GM12878 (cell line): Measurements from ENCODE around the gene MAST2. TPM values are rescaled to one million over a fixed set of nuclear protein-coding genes. Genes with fewer than 3 reads are reported as not detected.

ENCODE experiments used
- ASH2L ChIP-seq: fragments of 300-600, 200-600 bp; sonication (generic); IDR thresholded peaks from 2 replicates; pipeline ENCODE4 v1.6.1; 2017; ENCODE audit warnings: low read depth, mild to moderate bottlenecking, borderline replicate concordance
- CBX3 ChIP-seq: fragments of 200-600 bp; sonication (generic); IDR thresholded peaks from 2 replicates; pipeline ENCODE4 v1.6.1; 2016; ENCODE audit warnings: low read depth, borderline replicate concordance
- CHD1 ChIP-seq: IDR thresholded peaks from 2 replicates; pipeline ENCODE4 v1.6.1; 2012; ENCODE audit warnings: low read depth, low read length, improper control_type of control experiment
- CHD2 ChIP-seq: IDR thresholded peaks from 2 replicates; pipeline ENCODE4 v1.6.1; 2011; ENCODE audit warnings: low read depth, low read length, improper control_type of control experiment, borderline replicate concordance
- FOXK2 ChIP-seq: fragments of 450-650 bp; IDR thresholded peaks from 2 replicates; pipeline ENCODE4 v1.6.1; 2017; ENCODE audit warnings: mild to moderate bottlenecking, moderate library complexity
- GATAD2B ChIP-seq: fragments of 450-650 bp; conservative IDR thresholded peaks from 2 replicates; pipeline ENCODE4 v1.6.1; 2017; ENCODE audit warnings: low read depth, mild to moderate bottlenecking, moderate library complexity
- IRF4 ChIP-seq: IDR thresholded peaks from 2 replicates; pipeline ENCODE4 v1.6.1; 2011; ENCODE audit warnings: low read depth, low read length
- IRF5 ChIP-seq: fragments of 450-650 bp; IDR thresholded peaks from 2 replicates; pipeline ENCODE4 v1.6.1; 2017; ENCODE audit warnings: borderline replicate concordance
- JUND ChIP-seq: IDR thresholded peaks from 2 replicates; pipeline ENCODE4 v1.6.1; 2012; ENCODE audit warnings: low read depth, mild to moderate bottlenecking, low read length, improper control_type of control experiment, moderate library complexity
- KAT2A ChIP-seq: conservative IDR thresholded peaks from 2 replicates; pipeline ENCODE4 v1.6.1; 2011; ENCODE audit warnings: low read depth, low read length; ENCODE audit not compliant: control insufficient read depth
- MEF2B ChIP-seq: fragments of 450-650 bp; IDR thresholded peaks from 2 replicates; pipeline ENCODE4 v1.6.1; 2018; ENCODE audit warnings: mild to moderate bottlenecking, moderate library complexity; ENCODE audit not compliant: partially characterized antibody, poor library complexity, severe bottlenecking
- MTA3 ChIP-seq: IDR thresholded peaks from 2 replicates; pipeline ENCODE4 v1.6.1; 2012; ENCODE audit warnings: low read length, inconsistent platforms, borderline replicate concordance
- MYC ChIP-seq: IDR thresholded peaks from 2 replicates; pipeline ENCODE4 v1.6.1; 2011; ENCODE audit warnings: mild to moderate bottlenecking, low read length, moderate library complexity, inconsistent platforms; ENCODE audit not compliant: insufficient read depth, insufficient replicate concordance, insufficient read length, severe bottlenecking
- NFIC ChIP-seq: IDR thresholded peaks from 2 replicates; pipeline ENCODE4 v1.6.1; 2012; ENCODE audit warnings: low read depth, mild to moderate bottlenecking, inconsistent platforms, low read length, moderate library complexity
- POU2F2 ChIP-seq: IDR thresholded peaks from 3 replicates; pipeline ENCODE4 v1.6.1; 2011; ENCODE audit warnings: low read depth, mild to moderate bottlenecking, low read length, borderline replicate concordance
- PRDM15 ChIP-seq: fragments of 450-650 bp; formaldehyde crosslinking; IDR thresholded peaks from 2 replicates; pipeline ENCODE4 v1.4.0; 2020; ENCODE audit warnings: mild to moderate bottlenecking, moderate library complexity
- RCOR1 ChIP-seq: conservative IDR thresholded peaks from 2 replicates; pipeline ENCODE4 v1.6.1; 2012; ENCODE audit warnings: low read depth, low read length, improper control_type of control experiment
- RUNX3 ChIP-seq: IDR thresholded peaks from 2 replicates; pipeline ENCODE4 v1.6.1; 2012; ENCODE audit warnings: low read length, inconsistent platforms
- SMC3 ChIP-seq: IDR thresholded peaks from 2 replicates; pipeline ENCODE4 v1.6.1; 2011; ENCODE audit warnings: low read length, improper control_type of control experiment, borderline replicate concordance
- USF2 ChIP-seq: IDR thresholded peaks from 2 replicates; pipeline ENCODE4 v1.6.1; 2011; ENCODE audit warnings: low read depth, low read length, improper control_type of control experiment, borderline replicate concordance
- ZBED1 ChIP-seq: IDR thresholded peaks from 2 replicates; pipeline ENCODE4 v1.6.1; 2016; ENCODE audit warnings: borderline replicate concordance
- ZZZ3 ChIP-seq: IDR thresholded peaks from 2 replicates; pipeline ENCODE4 v1.6.1; 2011; ENCODE audit warnings: low read depth; ENCODE audit not compliant: control insufficient read depth, insufficient read length
- polyA plus RNA-seq, 11 experiments: library from polyadenylated mRNA; depleted of rRNA in 4 of 11; unstranded in 6 of 11; stranded (reverse) in 5 of 11; fragments of >200 nt; fragmentation: Nextera tagmentation in 4 of 11; fragmentation: Illumina TruSeq in 1 of 11; extraction: Ambion mirVana in 4 of 11; extraction: Trizol in 1 of 11; gene quantifications; 1 replicate in 1 of 11; 2 replicates in 10 of 11; pipeline versions ENCODE4 v1.2.1 to v1.2.3, GENCODE V29; 2011 to 2016; ENCODE audit warnings: inconsistent platforms in 2 of 11, missing spikeins in 2 of 11, low read depth in 1 of 11
- total RNA-seq, 4 experiments: library from RNA; depleted of rRNA in 3 of 4; stranded (reverse); fragments of >200 nt in 3 of 4; fragmentation: Illumina TruSeq in 1 of 4; extraction: Trizol in 1 of 4; gene quantifications; 2 replicates each; pipeline versions ENCODE4 v1.2.1 to v1.2.3, GENCODE V29; 2013 to 2021

The MAST2 gene
- total and polyA plus RNA-seq, 10 of the 15 experiments (the other 5 are each of a cell fraction or from before 2014, with no cell fraction given), result 1.0 to 28.7 (median 13.8) TPM

- TF ChIP-seq PRDM15 (CRISPR knock-in tag) (no peak), ZZZ3 (no peak), ZBED1 (0 out of 2 replicates have a peak, but pooled peaks have one; percentile 37), KAT2A (no peak), JUND (no peak), POU2F2 (peak; percentile 44; the same call in 1 of the 3 replicates), MEF2B (peak; percentile 9), ASH2L (no peak), RCOR1 (no peak), MYC (no peak), CHD1 (no peak), GATAD2B (0 out of 2 replicates have a peak, but pooled peaks have one; percentile 28), IRF4 (peak; percentile 86), MTA3 (peak; percentile 62; the same call in 1 of the 2 replicates), RUNX3 (peak; percentile 82), USF2 (no peak), CBX3 (no peak), SMC3 (0 out of 2 replicates have a peak, but pooled peaks have one; percentile 16), FOXK2 (no peak), NFIC (peak; percentile 50; the same call in 1 of the 2 replicates), CHD2 (peak; percentile 21; the same call in 1 of the 2 replicates), IRF5 (no peak)
These were observed 240.1 kb downstream of the MAST2 start (continued) for GRCh38 chr1:46043458-46044017.
